Eye (tissue), 1 donor: ENCODE data around the gene COA3.

Experiments used
- DNase-seq: peaks from one replicate; pipeline ENCODE4 v3.0.0-alpha.2; 2015

The COA3 gene

DNA sequence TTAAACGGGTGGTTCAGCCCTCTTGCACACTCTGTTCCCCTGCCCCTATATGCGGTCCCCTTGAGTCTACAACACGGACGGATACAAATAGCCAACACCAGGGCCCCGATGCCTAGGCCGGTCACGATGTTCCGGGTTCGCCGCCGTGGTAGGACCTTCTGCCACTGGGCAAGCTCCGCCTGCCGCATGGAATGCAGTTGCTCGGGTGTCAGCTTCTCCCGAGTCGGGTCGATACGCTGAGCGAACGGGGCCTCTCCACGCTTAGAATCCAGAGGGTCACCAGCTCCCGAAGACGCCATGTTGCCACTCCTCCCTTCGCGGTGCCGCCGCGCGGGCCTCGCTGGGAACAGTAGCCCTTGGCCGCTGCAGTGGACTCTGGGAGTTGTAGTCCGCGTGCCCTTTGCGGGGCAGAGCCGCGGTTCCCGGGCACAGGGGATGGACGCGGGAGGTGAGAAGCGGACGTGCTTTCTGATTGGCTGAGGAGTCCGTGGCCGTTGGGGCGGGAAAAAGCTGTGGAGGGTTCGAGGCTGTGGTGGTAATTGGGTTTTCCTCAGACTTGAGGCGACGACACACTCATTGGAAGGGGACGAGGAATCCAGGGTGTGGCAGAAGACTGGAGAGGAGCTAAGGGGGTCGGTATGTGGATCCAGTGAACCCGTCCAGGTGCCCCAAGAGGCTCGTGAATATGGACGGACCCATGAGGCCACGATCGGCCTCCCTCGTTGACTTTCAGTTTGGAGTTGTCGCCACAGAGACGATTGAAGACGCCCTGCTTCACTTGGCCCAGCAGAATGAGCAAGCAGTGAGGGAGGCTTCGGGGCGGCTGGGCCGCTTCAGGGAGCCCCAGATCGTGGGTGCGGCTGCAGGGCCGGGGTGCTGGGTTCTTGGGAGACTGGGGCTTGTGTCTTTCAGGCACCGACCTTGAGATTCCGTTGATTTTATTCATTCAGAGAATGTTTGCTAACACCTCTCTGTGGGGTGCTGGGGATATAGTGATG, at the start of gene COA3, which contains the start of gene CNTD1:
Gene COA3 (minus strand): TSS at position 322 of the 998 bp plus-strand sequence. CDS start 23 bp downstream, at position 299.
Gene CNTD1 (plus strand): TSS at position 479 of the 998 bp plus-strand sequence. CDS start 207 bp downstream, at position 686.
- DNase-seq: peak; percentile 95

- DNase-seq: no peak
Observed at GRCh38 chr17:42848093-42848492, 49.6 kb upstream of the COA3 start.

- DNase-seq: no peak
Observed at GRCh38 chr17:42846594-42847280, 48.2 kb upstream of the COA3 start.

- DNase-seq: no peak
Observed at GRCh38 chr17:42845918-42846593, 47.6 kb upstream of the COA3 start.

DNA sequence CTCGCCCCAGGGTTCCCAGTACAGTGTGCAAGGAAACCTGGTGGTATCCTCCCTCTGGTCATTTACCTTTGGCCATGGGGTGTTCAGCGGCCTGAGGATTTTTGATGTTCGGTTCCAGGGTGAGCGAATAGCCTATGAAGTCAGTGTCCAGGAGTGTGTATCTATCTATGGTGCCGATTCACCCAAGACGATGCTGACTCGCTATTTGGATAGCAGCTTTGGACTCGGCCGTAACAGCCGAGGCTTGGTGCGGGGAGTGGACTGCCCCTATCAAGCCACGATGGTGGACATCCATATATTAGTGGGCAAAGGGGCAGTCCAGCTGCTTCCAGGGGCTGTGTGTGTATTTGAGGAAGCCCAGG, 47.0 kb upstream of the COA3 start:
- no peak for DNase-seq

GRCh38 chr17:42844761-42845555, 46.5 kb upstream of the COA3 start:
- no peak for DNase-seq

DNA sequence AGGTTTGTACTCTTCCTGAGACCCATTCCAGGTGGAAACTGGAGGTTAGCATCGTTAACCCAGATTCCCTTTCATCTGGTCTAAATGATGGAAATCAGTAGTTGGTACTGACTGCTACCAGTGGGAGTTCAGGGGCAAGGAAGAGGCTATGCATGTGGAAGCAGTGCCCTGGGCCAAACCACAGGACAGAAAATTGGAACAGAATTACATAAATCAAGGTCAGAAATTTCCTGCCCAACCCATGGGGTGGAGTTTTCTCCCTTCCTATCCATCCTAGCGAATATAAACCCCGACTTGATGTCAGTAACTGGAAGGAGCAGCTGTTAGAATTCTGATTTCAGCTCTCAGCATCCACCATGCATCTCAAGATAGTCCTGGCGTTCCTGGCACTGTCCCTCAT, 45.8 kb upstream of the COA3 start, which contains the start of gene AOC2:
Gene AOC2 (plus strand): TSS at position 310 of the 400 bp plus-strand sequence. CDS start 47 bp downstream, at position 357.
- no peak for DNase-seq

GRCh38 chr17:42843358-42843934, 44.9 kb upstream of the COA3 start:
- DNase-seq: peak; percentile 88

DNA sequence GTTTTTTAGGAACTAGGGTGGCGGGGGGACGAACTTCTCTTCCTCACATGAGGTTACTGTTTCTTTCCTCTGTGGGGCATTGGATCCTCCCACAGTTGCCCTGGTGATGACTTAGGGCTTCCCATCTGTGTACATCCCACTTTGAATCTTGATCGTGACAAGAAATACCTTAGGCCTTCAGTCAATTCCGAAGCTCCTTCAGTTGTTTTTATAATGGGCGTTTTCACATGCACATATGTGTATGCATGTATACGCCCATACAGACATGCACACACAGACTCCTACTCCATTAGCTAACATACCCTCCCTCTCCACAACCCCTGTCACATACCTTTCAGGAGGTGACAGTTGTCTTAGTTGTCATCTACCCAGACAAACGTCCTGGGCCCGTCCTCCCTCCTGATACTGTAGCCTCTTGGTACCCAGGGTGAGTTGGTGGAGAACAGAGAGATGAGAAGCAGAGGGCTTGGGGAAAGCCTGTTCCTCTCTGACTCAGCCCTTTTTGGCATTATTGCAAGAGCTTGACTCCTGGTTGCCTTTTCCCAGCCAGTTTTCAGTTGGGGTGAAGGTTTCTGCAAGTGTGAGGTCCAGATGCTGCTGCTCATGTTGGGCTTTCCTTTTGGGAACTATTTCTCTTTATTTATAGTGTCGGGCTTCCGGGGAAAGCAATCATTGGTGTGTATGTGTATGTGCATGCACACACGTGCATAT, 43.6 kb upstream of the COA3 start:
- DNase-seq: no peak

GRCh38 chr17:42835732-42836131, 37.2 kb upstream of the COA3 start:
- no peak for DNase-seq

DNA sequence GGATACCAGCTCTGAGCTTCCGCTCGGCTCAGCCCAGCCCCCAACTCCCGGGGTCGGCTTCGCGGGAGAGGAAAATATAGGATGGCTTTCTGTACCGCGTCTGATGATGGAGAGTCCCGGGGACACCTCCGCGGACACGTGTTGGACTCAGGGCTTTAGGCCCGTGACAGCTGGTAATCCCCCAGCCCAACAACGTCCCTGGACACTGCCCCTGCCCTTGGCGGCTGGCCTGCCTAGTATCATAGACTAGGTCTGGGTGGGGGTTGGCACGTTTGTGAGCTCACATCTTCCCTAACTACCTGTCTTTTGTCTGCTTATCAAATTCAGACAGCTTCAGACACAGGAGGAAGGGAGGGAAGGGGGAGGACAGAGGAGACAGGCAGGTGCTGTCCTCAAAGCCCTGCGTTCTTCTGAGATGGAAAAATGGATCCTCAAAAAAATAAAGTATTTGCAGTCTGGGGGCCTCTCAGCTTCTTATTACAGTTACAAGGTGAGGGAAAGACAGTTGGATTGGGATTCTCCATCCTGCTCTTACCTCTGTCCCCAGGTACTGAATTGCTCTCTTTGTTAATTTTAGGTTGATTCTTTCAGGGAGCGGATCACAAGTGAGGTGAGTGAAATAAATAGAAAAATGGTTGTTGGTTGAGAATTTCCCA, 35.4 kb upstream of the COA3 start:
- DNase-seq: no peak

- peak; percentile 97 for DNase-seq
Observed at GRCh38 chr17:42832934-42833766, 34.6 kb upstream of the COA3 start, which contains the start of gene PSME3. PSME3 (plus strand) TSS chr17:42833397; CDS start chr17:42833632, 235 bp downstream.

DNA sequence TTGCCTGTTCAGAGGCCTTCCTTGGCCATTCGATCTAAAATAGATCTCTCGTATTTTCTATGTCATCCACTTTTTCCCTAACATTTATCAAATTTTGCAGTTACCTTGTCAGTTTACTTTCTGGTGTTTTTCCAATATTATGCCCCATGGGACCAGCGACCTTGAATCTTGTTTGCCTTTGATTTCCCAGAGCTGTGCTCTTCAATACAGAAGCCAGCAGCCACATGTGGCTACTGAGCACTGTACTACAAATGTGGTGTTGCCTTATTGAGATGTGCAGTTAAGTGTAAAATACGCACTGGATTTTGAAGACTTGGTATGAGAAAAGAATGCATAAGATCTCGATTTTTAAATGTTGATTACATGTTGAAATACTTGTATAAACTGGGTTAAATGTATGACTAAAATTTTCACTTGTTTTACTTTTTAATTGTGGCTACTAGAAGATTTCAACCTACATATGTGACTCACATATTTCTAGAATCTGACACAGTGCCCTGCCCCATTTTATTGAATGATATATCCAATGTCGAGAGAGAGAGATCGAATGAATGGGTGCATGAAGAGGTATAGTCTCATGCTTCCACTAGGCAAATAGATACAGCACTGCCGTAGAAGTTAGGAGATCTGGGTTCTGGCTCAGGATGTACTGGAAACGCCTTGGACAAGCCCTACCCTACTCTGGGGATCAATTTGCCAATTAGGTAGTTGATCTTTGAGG, 33.9 kb upstream of the COA3 start:
- DNase-seq: no peak

- no peak for DNase-seq
Observed at GRCh38 chr17:42830971-42831370, 32.5 kb upstream of the COA3 start.

DNA sequence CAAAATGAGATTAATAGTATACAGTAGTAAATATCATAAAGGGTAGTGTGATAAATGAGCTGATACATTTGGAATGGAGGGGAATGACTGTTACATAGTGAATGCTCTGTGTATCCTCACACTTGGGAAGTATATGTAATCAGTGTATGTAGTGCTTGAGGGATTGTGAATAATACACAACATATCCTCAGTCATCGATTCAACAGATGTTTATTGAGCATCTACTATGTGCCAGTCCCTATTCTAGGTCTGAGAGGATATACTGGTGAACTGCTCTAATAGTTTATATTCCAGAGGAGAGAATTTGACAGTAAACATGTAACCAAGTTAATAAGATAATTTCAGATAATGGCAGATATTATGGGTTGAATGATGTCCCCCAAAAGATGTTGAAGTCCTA, 29.0 kb upstream of the COA3 start:
- no peak for DNase-seq

DNA sequence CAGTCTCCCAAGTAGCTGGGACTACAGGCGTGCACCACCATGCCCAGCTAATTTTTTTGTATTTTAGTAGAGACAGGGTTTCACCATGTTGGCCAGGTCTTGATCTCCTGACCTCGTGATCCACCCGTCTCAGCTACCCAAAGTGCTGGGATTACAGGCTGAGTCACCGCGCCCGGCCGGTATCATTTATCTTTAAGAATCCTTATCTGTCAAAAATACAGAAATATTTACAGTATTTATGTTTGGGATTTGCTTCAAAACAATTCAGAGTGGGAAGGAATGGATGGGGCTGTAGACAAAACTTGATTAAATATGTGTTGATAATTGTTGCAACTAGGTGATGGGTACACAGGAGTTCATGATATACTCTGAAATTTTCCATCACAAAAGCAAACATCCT, 22.7 kb upstream of the COA3 start:
- no peak for DNase-seq

GRCh38 chr17:42819939-42820535, 21.5 kb upstream of the COA3 start:
- DNase-seq: peak; percentile 69

GRCh38 chr17:42818379-42818778, 19.9 kb upstream of the COA3 start:
- DNase-seq: no peak
